HepG2 (cell line): ENCODE data around the gene ITIH6. TPM values are rescaled to one million over a fixed set of nuclear protein-coding genes. Genes with fewer than 3 reads are reported as not detected.

Experiments
- polyA plus RNA-seq, 8 experiments: library from polyadenylated mRNA; depleted of rRNA in 3 of 8; stranded (reverse) in 7 of 8; unstranded in 1 of 8; fragments of >200 nt; fragmentation: Illumina TruSeq in 4 of 8; extraction: Trizol in 4 of 8; gene quantifications; 2 replicates each; pipeline versions ENCODE4 v1.2.1 to v1.2.3, GENCODE V29; 2011 to 2016; ENCODE audit warnings: low read depth in 4 of 8, missing spikeins in 1 of 8, mixed read lengths in 1 of 8; ENCODE audit not compliant: insufficient read depth in 1 of 8
- small RNA-seq, 3 experiments: library from RNA; depleted of rRNA; stranded (forward); fragments of <200 nt; gene quantifications; one replicate each; pipeline ENCODE3, GENCODE V24; 2012; ENCODE audit warnings: low read depth in 2 of 3, low replicate concordance in 1 of 3; ENCODE audit not compliant: insufficient read length in 3 of 3, insufficient read depth in 2 of 3
- total RNA-seq, 5 experiments: library from RNA; depleted of rRNA; stranded (reverse); fragments of >200 nt; fragmentation: Illumina TruSeq; extraction: Trizol; gene quantifications; 2 replicates each; pipeline ENCODE4 v1.2.3, GENCODE V29; 2016; ENCODE audit warnings: low read depth in 1 of 5

ITIH6 gene
- total and polyA plus RNA-seq, 2 of the 13 experiments (the other 11 are each of a cell fraction or from before 2014, with no cell fraction given), result not detected

Small RNA genes lying within 50 kb of the gene (small RNA-seq; reads per million reads assigned to genes)
- 0 reads per million in 3 experiments for gene AL049732.1
- 1.6 to 277 (median 3.3) reads per million in 3 experiments for gene SNORA11

Other genes with a start within 250 kb of the ITIH6 start
- 144 and 153 TPM in 2 replicates for gene MAGED2, start 9.5 kb upstream of the ITIH6 start, total RNA-seq (2016; rRNA removed; fragmentation: Illumina TruSeq; extraction: Trizol)
- 142 and 144 TPM in 2 replicates for gene MAGED2, start 9.5 kb upstream of the ITIH6 start, polyA plus RNA-seq (2011; rRNA removed)
- gene TRO, start 122.6 kb upstream of the ITIH6 start, total RNA-seq (2016; rRNA removed; fragmentation: Illumina TruSeq; extraction: Trizol), result 7.5 and 13.8 TPM in 2 replicates
- 25.4 and 36.3 TPM in 2 replicates for gene TRO, start 122.6 kb upstream of the ITIH6 start, polyA plus RNA-seq (2011; rRNA removed)
- 1.5 and 1.7 TPM in 2 replicates for gene PFKFB1, start 195.9 kb upstream of the ITIH6 start, total RNA-seq (2016; rRNA removed; fragmentation: Illumina TruSeq; extraction: Trizol)
- gene PFKFB1, start 195.9 kb upstream of the ITIH6 start, polyA plus RNA-seq (2011; rRNA removed), result 2.9 and 3.8 TPM in 2 replicates
- 12.7 and 16.2 TPM in 2 replicates for gene APEX2, start 202.1 kb upstream of the ITIH6 start, total RNA-seq (2016; rRNA removed; fragmentation: Illumina TruSeq; extraction: Trizol)
- 14.6 and 17.8 TPM in 2 replicates for gene APEX2, start 202.1 kb upstream of the ITIH6 start, polyA plus RNA-seq (2011; rRNA removed)
- not detected in 2 replicates for gene ALAS2, start 232.7 kb upstream of the ITIH6 start, total RNA-seq (2016; rRNA removed; fragmentation: Illumina TruSeq; extraction: Trizol)
- gene ALAS2, start 232.7 kb upstream of the ITIH6 start, polyA plus RNA-seq (2011; rRNA removed), result not detected in 2 replicates